Colonic mucosa (tissue), 4 donors: ENCODE measurements around the gene DEPDC1B. TPM values are rescaled to one million over a fixed set of nuclear protein-coding genes. Genes with fewer than 3 reads are reported as not detected.

Experiments
- DNase-seq: peaks from one replicate; pipeline ENCODE4 v3.0.0-alpha.2; 2020
- H3K27ac ChIP-seq: fragments of 200-600 bp; one replicate; pipeline ENCODE4 v1.8.0; 2021
- H3K27me3 ChIP-seq: fragments of 200-600 bp; one replicate; pipeline ENCODE4 v1.8.0; 2021
- H3K36me3 ChIP-seq: fragments of 200-600 bp; one replicate; pipeline ENCODE4 v1.8.0; 2021
- H3K4me1 ChIP-seq: fragments of 200-600 bp; one replicate; pipeline ENCODE4 v1.8.0; 2021; ENCODE audit warnings: mild to moderate bottlenecking
- H3K4me3 ChIP-seq: fragments of 200-600 bp; one replicate; pipeline ENCODE4 v1.8.0; 2021
- H3K9ac ChIP-seq, 2 donors: one replicate each; pipeline ENCODE4 v1.7.0; 2013; ENCODE audit warnings: control low read depth in 2 of 2, low read depth in 2 of 2, low read length in 2 of 2
- H3K9me3 ChIP-seq: fragments of 200-600 bp; one replicate; pipeline ENCODE4 v1.8.0; 2021
- CTCF ChIP-seq: fragments of 200-600 bp; IDR thresholded peaks from one replicate; pipeline ENCODE4 v1.8.0; 2022; ENCODE audit warnings: antibody characterized with exemption, mild to moderate bottlenecking
- intact Hi-C: fragments of 100-400 bp; cut with DNase I; formaldehyde crosslinking; loops from one replicate; pipeline ENCODE4 v1.14.1; 2022
- total RNA-seq, 2 donors: library from RNA; stranded (reverse); fragmentation: NEBNext Ultra II Directional in 1 of 2; extraction: Animal tissue kit (Norgen Biotek cat#: 25700) in 1 of 2; gene quantifications; one replicate each; pipeline ENCODE4 v1.2.1, GENCODE V29; 2021
- donor health status: healthy.
- donor health status: DM: no; HTN: no; CAD: no.
- donor health status: DM: no; HTN: no; CAD: no.

DEPDC1B gene
- total RNA-seq, 2 donors from 2014 or later, result 8.4 to 25.1 TPM

GRCh38 chr5:60674251-60675069 is 25.5 kb downstream of the DEPDC1B start:
- Histone ChIP-seq H3K27me3 (no peaks in the 10 kb centered on the region), H3K4me1 (peaks cover 11% of the 10 kb centered on the region), H3K9me3 (no peaks in the 10 kb centered on the region), H3K4me3 (no peak overlapping the region), H3K36me3 (no peaks in the 10 kb centered on the region), H3K9ac (peak overlapping the region in 1 of 2 donors; percentile 21), H3K27ac (peak overlapping the region; percentile 62)
- DNase-seq, result no peak
- intact Hi-C loops, result loop anchor here (10.0 kb wide), 1 partner anchor 170 kb away; the partner anchor contains the start of gene ELOVL7
- TF ChIP-seq CTCF, result no peak

DNA sequence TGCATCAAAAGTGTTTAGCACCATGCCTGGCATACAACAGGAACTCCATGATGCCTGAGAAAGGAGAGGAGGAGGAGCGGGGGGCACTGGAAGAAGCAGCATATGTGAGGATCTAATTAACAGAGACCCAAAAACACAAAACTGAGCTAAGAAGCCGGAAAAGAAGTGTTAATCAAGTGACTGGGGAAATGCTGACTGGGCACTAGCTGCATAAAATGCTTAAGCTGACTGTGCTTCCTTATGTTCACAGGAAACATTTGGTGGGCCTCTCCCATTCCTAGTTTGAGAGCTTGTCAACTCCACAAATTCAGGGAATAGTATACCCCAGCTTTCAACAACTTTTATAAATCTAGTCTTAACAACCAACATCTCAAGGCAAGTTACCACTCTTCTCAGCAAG is 26.6 kb downstream of the DEPDC1B start:
- Histone ChIP-seq H3K36me3 (no peaks in the 10 kb centered on the region), H3K27me3 (no peaks in the 10 kb centered on the region), H3K4me1 (peaks cover 16% of the 10 kb centered on the region), H3K9ac (peak overlapping the region in 1 of 2 donors; percentile 16), H3K27ac (peak overlapping the region; percentile 62), H3K9me3 (no peaks in the 10 kb centered on the region), H3K4me3 (no peak overlapping the region)
- intact Hi-C loops, result loop anchor here (10.0 kb wide), 1 partner anchor 171 kb away; the partner anchor contains the start of gene ELOVL7
- no peak for TF ChIP-seq CTCF
- DNase-seq, result peak; percentile 42

DNA sequence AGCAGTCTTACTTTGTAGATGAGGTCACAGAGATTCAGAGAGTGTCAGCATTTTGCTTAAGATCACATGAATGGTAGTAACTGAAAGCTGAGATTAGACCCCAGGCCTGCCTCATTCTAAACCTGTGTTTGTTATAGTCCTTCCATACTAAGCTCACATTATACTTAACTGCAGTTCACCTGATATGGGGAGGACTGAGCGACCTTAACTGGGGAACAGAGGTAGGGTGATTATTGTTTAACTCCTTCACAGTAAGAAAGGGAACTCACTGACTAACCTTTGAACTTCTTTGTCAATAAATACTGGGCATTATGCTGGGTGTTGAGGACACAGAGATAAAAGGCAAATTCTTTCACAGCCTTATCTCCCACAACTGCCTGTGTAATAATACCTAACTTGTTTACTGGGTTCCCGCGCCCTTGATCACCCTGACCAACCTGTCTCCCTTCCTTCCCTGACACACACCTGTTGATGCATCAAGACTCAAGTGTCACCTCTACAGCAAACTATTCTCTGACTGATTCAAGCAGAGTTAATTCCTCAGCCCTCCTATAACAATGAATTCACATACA is 27.2 kb downstream of the DEPDC1B start:
- intact Hi-C loops, result loop anchor here (10.0 kb wide), 1 partner anchor 172 kb away; the partner anchor contains the start of gene ELOVL7

GRCh38 chr5:60671899-60672692 is 27.9 kb downstream of the DEPDC1B start:
- peaks cover 16% of the 10 kb centered on the region for H3K4me1 ChIP-seq
- H3K4me3 ChIP-seq, result no peak overlapping the region
- no peak for TF ChIP-seq CTCF
- DNase-seq, result no peak
- peak overlapping the region in 1 of 2 donors; percentile 52 for H3K9ac ChIP-seq
- H3K36me3 ChIP-seq, result no peaks in the 10 kb centered on the region
- H3K27ac ChIP-seq, result peak overlapping the region; percentile 62
- no peaks in the 10 kb centered on the region for H3K27me3 ChIP-seq
- intact Hi-C loops, result loop anchor here (10.0 kb wide), 1 partner anchor 173 kb away; the partner anchor contains the start of gene ELOVL7
- no peaks in the 10 kb centered on the region for H3K9me3 ChIP-seq

More for the DNA sequence above, 27.2 kb downstream of the DEPDC1B start:
- Histone ChIP-seq H3K9me3 (no peaks in the 10 kb centered on the region), H3K27ac (peak overlapping the region; percentile 62), H3K27me3 (no peaks in the 10 kb centered on the region), H3K4me3 (no peak overlapping the region), H3K36me3 (no peaks in the 10 kb centered on the region), H3K9ac (peak overlapping the region in 1 of 2 donors; percentile 52), H3K4me1 (peaks cover 16% of the 10 kb centered on the region)
- DNase-seq, result peak; percentile 78
- no peak for TF ChIP-seq CTCF

GRCh38 chr5:60670749-60671148 is 29.2 kb downstream of the DEPDC1B start:
- no peak for DNase-seq
- intact Hi-C loops, result loop anchor here (10.0 kb wide), 1 partner anchor 174 kb away; the partner anchor contains the start of gene ELOVL7

More at GRCh38 chr5:60670749-60671148, 29.2 kb downstream of the DEPDC1B start:
- no peak overlapping the region for H3K9ac ChIP-seq
- peak overlapping the region; percentile 62 for H3K27ac ChIP-seq
- H3K9me3 ChIP-seq, result no peaks in the 10 kb centered on the region
- no peaks in the 10 kb centered on the region for H3K27me3 ChIP-seq
- no peak overlapping the region for H3K4me3 ChIP-seq
- no peaks in the 10 kb centered on the region for H3K36me3 ChIP-seq
- peaks cover 16% of the 10 kb centered on the region for H3K4me1 ChIP-seq
- no peak for TF ChIP-seq CTCF
